Stimulated activated naive CD8-positive, alpha-beta T cell treated with anti-CD3 and anti-CD28 coated beads, Interleukin-15, Interleukin-2, amounts not matched to agents 100 U/mL and 50 U/mL, for 24 hours (primary cell): ENCODE data around the gene SUPV3L1.
"Not testable (repeated sequence)": the region's sequence is repeated elsewhere in the genome, so short reads cannot be mapped to it uniquely, and the experiment has no call there.

Experiments
- ATAC-seq: fragments of 150-1000 bp; cut with Tn5 transposase; one replicate; pipeline ENCODE4 v1.10.0; 2021
- DNase-seq: peaks from one replicate; pipeline ENCODE4 v3.0.0; 2021

SUPV3L1 gene

DNA sequence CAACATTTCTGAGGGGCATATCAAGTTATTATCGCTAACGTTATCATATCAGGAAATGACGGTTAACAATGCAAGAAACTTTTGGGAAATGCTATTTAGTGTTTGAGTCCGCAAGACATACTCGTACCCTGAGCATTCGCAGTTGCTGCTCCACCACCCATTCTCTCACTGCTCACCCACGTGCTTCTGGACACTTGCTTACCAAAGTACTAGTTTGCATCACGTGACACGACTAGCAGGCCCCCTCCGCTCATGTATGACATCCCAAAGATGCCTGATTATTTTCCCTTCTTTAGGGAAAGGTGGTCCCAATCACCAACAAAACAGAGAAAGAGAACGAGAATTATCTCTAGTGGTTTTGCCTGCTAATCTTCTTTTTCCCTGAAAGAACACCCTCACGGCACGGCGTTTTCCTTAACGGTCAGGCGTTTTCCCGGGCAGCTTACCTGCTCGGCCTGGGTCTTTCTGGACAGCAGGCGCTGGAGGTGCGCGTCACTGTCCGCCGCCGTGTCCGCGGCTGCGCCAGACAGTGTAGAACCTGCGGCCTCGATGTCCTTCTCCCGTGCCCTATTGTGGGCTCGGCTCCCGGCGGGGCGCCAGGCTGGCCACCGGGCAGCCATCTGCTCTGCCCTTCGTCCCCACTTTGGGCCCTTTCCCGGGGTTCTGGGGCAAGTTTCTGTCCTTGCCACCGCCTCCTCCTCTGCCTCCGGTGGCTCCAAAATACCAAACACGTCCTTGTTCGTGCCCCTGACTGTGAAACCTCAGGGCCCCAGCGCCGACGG is at the start of gene SUPV3L1:
Gene SUPV3L1 (plus strand): TSS at position 492 of the 782 bp plus-strand sequence. CDS start 58 bp downstream, at position 550.
- DNase-seq = peak; percentile 90

GRCh38 chr10:69130251-69130650 is 49.8 kb upstream of the SUPV3L1 start:
- DNase-seq = no peak
- ATAC-seq = no peak

More for the DNA sequence above, at the start of gene SUPV3L1:
- ATAC-seq = peak; percentile 82

GRCh38 chr10:69139961-69140360 is 40.1 kb upstream of the SUPV3L1 start:
- DNase-seq (no peak), ATAC-seq (no peak)

- DNase-seq = no peak
- no peak for ATAC-seq
Measured at GRCh38 chr10:69141304-69141703, 38.7 kb upstream of the SUPV3L1 start.

- not testable (repeated sequence) for ATAC-seq, DNase-seq
Measured at GRCh38 chr10:69142074-69142473, 38.0 kb upstream of the SUPV3L1 start.

DNA sequence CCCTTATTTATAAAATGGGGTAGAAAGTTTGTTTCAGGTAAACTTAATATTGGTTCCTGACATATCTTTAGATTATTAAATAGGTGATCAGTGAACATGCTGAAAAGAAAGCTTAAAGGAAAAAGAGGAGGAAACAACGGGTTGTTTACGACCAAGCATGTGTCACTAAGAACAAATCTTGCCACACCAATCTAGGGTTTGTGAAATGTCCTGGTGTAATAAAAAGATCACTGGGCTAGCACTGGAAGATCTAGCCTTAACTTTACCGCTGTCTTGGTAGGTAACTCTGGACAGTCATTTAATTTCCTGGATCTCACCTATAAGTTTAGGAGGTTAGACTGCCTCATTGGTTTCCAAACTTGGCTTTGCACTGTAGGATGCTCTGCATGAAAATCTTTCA is 37.1 kb upstream of the SUPV3L1 start:
- no peak for ATAC-seq
- no peak for DNase-seq

DNA sequence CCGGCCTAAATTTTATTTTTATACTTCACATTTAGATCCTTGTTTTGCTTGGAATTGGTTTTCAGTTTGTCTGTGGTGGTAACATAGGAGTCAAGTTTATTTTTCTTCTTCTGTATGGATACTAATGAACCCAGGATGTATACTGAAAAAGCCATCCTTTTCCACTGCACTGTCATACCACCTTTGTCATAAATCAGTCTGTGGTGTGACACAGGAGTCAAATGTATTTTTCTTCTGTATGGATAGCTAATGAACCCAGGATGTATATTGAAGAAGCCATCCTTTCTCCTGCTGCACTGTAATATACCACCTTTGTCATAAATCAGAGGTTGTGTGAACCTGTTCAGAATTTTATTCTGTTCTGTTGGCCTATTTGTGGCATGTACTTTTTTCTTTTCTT is 34.7 kb upstream of the SUPV3L1 start:
- DNase-seq (no peak), ATAC-seq (no peak)

GRCh38 chr10:69145864-69146263 is 34.2 kb upstream of the SUPV3L1 start:
- ATAC-seq = no peak
- DNase-seq = no peak

GRCh38 chr10:69146759-69147158 is 33.3 kb upstream of the SUPV3L1 start:
- DNase-seq (no peak), ATAC-seq (no peak)

DNA sequence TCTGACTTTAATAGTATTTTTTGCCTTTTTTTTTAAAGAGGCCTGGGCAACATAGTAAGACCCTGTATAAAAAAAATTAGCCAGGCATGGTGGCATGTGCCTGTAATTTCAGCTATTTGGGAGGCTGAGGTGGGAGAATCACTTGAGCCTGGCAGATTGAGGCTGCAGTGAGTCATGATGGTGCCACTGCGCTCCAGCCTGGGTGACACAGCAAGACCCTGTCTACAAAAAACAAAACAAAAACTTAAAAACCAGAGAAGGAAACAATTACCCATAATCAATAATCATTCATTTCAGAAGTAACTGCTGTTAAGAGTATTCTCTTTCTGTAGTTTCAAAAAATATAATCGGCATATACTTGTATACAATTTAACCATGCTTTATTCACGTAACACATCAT is 28.1 kb upstream of the SUPV3L1 start:
- ATAC-seq = no peak
- DNase-seq = no peak

DNA sequence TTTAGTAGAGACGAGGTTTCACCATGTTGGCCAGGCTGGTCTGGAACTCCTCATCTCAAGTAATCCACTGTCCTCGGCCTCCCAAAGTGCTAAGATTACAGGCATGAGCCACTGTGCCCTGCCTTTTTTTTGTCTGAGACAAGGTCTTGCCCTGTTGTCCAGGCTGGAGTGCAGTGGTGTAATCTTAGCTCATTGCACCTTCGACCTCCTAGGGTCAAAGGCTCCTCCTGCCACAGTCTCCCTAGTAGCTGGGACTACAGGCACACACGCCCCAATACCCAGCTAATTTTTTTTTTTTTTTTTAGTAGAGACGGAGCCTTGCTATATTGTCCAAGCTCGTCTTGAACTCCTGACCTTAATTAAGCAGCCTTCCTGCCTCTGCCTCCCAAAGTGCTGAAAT is 26.8 kb upstream of the SUPV3L1 start:
- ATAC-seq = no peak

DNA sequence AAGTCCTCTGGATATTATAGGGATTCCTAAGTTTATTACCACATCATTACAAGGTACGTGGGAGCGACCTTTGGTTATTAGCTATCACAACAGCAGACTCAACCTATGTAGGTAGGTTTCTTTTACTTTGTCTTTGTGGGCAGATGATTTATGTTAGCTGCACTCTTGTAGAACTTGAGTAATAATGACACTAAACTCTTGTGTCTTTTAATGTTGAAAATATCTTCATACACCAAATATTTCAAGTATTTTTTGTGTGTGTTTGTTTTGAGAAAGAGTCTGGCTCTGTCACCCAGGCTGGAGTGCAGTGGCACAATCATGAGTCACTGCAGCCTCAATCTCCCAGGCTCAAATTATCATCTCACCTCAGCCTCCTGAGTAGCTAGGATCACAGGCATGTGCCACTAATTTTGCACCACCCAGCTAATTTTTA is 19.2 kb upstream of the SUPV3L1 start:
- no peak for DNase-seq
- no peak for ATAC-seq

More for the DNA sequence above, 26.8 kb upstream of the SUPV3L1 start:
- DNase-seq = no peak

DNA sequence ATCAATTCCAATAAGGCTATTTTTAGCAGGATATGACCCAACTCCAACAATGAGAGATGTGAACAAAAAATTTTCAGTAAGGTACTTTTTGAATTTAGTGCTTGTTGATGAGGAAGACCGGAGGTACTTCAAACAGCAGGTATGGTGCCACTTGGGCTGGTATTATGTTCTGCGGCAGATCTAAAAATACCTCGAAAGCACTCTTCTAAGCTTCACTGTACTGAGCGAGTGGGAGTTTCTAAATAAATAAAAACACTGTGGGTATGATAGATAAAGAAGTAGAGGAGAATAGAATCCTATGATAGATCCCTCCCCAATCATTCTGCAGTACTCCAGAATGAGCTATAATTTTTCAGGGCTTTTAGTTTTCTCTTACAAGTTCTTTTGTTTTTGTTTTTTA is 11.5 kb upstream of the SUPV3L1 start:
- DNase-seq (no peak), ATAC-seq (no peak)

DNA sequence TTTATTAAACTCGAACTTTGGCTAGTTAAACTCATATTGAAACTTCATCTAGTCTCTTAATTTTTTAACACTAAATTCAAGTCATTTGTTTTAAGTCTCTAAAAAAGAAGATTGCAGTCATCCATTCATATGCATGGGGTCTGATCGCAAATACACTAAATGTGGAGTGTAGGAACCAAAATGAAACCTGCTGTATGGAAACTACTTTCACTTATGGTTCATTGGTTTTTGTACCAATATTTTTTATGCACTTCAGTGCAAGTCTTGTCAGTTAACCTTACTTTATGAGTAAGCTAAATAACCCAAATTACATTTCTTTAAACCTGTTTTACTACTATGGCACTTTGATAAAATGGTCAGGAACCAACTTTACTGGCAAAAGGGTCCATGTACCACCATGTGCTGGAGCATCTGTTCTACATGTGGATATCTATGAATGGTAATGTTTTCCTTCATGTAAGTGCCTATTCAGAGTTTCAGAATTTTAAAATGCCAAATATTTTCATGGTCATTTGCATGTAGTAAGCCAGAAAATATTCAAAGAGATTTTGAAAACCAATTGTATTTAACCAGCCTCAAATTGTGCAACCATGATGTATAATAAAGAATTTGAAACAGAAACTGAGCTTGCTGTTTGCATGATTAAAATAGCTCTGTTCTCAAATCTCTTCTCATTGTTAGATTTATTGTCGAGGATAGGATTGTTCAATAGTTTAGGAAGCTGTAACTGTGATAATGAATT is 7.6 kb upstream of the SUPV3L1 start:
- ATAC-seq (no peak), DNase-seq (no peak)

DNA sequence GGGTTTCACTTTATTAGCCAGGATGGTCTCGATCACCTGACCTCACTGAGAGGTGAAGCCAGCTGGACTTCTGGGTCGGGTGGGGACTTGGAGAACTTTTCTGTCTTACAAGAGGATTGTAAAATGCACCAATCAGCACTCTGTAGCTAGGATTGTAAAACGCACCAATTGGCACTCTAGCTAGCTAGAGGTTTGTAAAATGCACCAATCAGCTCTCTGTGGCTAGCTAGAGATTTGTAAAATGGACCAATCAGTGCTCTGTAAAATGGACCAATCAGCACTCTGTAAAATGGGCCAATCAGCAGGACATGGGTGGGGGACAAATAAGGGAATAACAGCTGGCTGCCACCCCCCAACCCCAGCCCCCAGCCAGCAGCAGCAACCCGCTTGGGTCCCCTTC is 4.7 kb upstream of the SUPV3L1 start:
- DNase-seq, ATAC-seq: not testable (repeated sequence)

DNA sequence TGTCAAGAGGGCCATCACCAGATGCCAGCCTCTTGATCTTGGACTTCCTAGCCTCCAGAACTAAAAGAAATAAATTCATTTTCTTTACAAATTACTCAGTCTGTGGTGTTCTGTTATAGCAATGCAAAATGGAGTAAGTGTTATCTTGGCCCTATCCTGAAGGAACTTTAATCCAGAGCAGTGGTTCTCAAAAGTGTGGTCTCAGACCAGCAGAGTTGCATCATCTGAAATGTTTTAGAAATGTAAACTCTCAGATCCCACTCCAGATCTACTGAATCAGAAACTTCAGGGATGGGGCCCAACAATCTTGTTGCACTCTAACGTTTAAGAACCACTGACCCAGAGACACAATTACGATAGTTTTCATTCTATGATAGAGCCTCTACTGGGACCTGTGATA is 3.2 kb upstream of the SUPV3L1 start:
- ATAC-seq = no peak
- DNase-seq = no peak

DNA sequence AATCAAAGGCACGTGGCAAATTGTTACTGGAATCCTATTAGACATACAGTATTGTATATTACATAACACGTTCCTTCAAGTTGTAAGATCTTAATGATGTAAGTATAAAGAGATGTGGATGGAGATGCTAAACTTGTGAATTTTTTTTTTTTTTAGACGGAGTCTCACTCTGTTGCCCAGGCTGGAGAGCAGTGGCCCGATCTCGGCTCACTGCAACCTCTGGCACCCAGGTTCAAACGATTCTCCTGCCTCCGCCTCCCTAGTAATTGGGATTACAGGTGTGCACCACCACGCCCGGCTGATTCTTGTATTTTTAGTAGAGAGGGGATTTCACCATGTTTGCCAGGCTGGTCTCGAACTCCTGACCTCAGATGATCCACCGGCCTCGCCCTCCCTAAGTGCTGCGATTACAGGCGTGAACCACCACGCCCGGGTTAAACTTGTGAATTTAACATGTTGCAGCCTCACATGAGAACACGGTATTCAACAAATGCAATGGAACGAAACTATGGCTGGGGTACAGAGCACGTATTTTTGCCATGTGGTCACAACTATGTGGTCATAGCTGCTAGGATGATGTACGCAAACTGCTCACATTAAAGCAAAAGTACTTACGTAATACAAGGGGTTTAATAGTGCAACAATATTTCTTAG is 818 bp upstream of the SUPV3L1 start:
- peak; percentile 23 for DNase-seq

DNA sequence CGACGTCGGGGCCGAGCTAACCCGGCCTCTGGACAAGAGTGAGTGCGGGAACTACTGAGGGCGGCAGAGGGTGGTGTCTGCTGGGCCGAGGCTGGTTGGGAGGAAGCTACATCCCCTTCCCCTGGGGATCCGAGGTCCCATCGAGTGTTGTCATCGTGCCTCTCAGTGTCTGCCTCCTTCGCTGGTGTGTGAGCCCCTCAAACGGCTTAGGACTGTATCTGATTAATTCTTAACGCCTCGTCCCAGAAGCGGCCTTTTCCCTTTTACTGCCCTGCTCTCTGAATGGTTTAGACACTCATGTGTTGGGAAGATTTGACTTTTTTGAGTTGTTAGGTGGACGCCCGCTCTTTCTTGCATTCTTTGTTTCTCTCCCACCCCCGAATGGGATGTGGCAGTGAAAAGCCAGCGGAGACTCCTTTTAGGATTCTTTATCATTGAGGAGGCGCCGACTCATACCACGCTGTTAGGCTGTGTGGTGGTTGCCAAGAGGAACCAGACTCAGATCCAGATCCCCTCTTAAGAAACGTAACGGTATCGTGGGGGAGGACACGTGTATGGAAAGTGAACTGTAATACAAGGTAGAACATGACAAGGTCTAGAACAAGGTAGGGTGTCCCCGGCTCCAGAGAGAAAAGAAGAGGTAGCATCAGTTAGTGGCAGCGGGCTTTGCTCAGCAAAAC is 631 bp downstream of the SUPV3L1 start:
- DNase-seq (peak; percentile 19), ATAC-seq (peak; percentile 47)

More for the DNA sequence above, 818 bp upstream of the SUPV3L1 start:
- peak; percentile 16 for ATAC-seq

- ATAC-seq = no peak
- no peak for DNase-seq
Measured at GRCh38 chr10:69181433-69181832, 1.4 kb downstream of the SUPV3L1 start.

DNA sequence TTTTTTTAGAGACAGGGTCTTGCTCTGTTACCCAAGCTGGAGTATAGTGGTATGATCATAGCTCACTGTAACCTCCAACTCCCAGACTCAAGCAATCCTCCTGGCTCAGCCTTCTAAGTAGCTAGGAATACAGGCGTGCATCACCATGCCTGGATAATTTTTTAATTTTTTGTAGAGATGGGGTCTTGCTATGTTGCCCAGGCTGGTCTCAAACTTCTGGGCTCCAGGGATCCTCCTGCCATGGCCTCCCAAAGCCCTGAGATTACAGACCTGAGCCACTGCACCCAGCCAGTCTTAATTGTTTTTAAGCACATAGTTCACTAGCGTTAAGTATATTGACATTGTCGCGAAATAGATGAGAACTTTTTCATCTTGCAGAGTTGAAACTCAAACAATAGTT is 2.0 kb downstream of the SUPV3L1 start:
- DNase-seq (no peak), ATAC-seq (no peak)

GRCh38 chr10:69186524-69186923 is 6.5 kb downstream of the SUPV3L1 start:
- ATAC-seq = no peak

GRCh38 chr10:69201045-69201444 is 21.0 kb downstream of the SUPV3L1 start:
- DNase-seq (no peak), ATAC-seq (no peak)

More at GRCh38 chr10:69186524-69186923, 6.5 kb downstream of the SUPV3L1 start:
- DNase-seq = no peak
